T1000 (cell line): ENCODE results near the gene KLF3.

ENCODE experiments used
- DNase-seq: peaks from one replicate; lab custom pipeline; 2025; ENCODE audit warnings: mixed read lengths; lab: John Stamatoyannopoulos, UW

Gene KLF3

GRCh38 chr4:38695809-38696208 is 31.8 kb downstream of the KLF3 start:
- DNase-seq: no peak

GRCh38 chr4:38696697-38697096 is 32.7 kb downstream of the KLF3 start:
- no peak for DNase-seq

DNA sequence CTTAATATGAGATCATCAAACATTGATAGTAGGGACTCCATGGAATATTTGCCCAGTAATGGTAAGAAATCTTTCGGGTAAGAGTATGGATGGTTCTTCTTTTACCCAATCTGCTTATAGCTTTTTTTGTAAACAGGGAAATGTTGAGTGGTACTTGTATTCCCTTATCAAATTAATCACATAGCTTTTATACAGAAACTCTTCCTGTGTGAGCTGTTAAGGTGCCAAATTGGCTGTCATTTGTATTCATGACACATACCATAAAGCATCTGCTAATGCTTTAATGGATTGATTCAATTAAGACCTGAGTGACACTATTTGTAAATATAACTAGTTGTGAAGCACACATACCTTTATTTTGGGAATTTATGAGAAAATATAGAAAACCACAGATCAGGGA is 34.2 kb downstream of the KLF3 start:
- no peak for DNase-seq

GRCh38 chr4:38699112-38699511 is 35.1 kb downstream of the KLF3 start:
- DNase-seq: no peak

- no peak for DNase-seq
Measured at GRCh38 chr4:38703635-38704034, 39.6 kb downstream of the KLF3 start.

DNA sequence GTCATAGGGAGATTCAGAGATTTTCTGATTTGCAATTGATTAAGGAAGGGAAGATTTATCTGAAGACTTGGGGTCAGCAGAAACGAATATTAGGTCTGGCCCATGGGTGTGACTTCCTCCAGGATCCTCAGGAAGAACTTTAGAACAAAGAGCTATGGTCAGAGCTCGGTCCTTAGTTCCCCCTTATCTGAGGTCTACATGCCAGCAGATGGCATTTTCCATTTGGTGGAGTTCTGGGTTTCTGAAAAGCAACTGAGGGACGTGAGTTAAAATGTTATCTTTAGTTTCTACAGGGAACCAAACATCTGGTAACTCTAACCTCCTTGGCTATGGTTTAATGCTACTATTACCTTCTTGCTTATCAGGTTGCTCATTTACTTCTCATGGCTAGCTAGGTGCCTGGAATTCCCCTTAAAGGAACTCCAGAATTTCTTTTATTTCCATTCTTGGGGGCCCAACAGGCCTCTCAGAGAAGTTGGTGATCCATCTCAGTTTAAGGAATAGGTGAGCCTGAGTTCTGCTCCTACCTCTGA is 40.7 kb downstream of the KLF3 start:
- DNase-seq: no peak

- no peak for DNase-seq
Measured at GRCh38 chr4:38706301-38706700, 42.3 kb downstream of the KLF3 start.

GRCh38 chr4:38710053-38710452 is 46.1 kb downstream of the KLF3 start:
- DNase-seq: no peak

GRCh38 chr4:38711066-38711465 is 47.1 kb downstream of the KLF3 start:
- DNase-seq: no peak

- no peak for DNase-seq
Measured at GRCh38 chr4:38715050-38715449, 51.1 kb downstream of the KLF3 start.

GRCh38 chr4:38716256-38716655 is 52.3 kb downstream of the KLF3 start:
- no peak for DNase-seq

GRCh38 chr4:38717604-38718003 is 53.6 kb downstream of the KLF3 start:
- no peak for DNase-seq

DNA sequence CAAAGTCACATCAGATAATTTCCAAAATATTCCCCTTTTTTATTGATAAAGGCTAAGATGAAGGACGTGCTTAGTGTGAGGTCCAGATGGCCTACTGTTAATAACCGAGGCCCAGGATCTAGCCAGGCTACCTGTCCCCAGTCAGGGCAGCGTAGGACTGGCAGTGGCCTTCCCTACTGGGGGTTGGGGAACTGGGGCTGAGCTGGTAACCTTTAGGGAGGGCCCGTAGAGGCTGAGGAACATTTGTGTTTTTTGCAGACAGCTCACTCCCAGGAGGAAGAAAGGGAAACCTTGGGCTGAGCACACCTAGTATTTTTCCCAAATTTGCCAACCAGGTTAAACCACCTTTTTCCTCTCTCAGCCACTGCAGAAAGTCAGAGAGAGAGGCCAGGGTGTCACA is 59.1 kb downstream of the KLF3 start:
- no peak for DNase-seq

DNA sequence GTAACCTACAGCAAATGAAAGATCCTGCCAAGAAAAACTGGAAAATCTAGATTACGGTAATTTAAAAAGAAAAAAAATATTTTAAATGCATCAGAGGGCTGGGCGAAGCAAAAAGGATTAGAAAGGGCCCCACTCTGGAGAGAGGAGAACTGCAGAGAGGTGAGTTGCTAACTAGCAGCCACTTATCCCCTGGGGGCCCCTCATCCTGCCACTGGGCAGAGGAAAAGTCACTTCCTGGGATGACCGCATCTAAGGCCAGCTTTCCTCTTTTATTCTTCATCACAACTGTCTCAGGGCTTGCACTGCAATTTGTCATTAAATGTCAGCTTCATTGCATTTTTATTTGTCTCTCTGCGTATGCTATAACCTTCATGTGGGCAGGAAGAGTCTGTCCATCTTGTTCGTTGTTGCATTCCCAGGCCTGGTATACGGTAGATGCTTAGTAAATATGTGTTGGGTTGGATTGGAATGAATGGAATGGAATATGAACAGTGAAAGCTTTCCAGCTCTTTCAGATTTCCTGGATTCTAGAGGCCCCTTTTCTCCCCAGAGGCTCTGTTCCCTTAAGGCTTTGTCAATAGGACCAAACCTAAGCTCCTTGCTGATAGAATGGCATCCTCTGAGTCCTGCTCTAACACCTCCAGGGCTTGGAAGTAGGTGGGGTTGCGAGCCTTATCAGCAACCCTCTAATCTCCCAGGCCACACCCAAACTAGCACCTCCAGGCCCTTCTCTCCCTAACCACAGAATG is 59.9 kb downstream of the KLF3 start:
- DNase-seq: no peak

GRCh38 chr4:38724475-38724808 is 60.4 kb downstream of the KLF3 start:
- no peak for DNase-seq

GRCh38 chr4:38728631-38729141 is 64.7 kb downstream of the KLF3 start:
- no peak for DNase-seq

DNA sequence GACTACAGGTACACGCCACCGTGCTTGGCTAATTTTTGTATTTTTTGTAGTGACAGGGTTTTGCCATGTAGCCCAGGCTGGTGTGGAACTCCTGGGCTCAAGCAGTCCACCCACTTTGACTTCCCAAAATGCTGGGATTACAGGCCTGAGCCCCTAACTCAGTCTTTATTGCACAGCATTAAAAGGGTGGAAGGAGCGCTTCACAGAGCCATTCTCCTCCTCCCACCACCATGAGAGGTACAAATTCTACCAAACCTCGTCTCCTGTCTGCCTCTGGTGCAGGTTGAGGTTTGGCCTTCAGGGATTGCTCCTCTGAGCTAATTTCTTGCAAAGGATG is 66.5 kb downstream of the KLF3 start:
- DNase-seq: no peak

DNA sequence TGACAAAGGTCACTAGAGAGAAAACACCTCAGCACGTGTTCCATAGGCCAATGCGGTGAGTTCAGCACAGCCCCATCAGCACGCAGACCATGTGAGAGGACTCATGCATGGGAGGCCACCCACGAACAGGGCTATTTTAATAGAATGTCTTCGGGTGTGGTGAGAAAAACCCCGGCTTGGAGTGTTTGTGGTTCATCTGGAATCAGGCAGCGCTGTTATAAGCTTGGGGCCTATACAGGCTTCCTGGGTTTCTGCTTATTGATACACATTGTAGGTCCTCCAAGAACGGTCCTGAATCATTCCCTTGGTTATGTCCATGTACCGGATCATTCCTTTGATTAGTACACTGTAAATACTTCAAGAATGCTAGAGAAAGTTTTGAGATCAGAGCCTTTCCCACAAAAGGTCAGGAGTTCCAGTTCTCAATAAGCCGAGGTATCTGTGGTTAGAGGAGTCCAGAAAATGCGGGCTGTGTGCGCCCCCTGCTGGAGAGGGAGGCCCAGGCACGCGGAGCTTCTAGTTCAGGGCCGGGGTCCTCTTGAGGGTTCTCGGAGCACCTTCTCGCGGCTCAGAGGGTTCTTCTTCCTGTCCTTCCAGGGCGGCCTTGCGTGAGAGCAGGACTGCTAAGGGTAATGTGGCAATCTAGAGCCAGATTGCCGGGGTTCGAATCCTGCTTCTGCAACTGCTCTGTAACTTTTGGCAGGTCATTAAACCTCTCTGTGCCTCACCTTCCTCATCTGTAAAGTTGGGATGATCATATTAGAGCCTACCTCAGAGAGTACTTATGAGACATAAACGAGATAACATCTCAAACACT is 67.0 kb downstream of the KLF3 start:
- peak; percentile 90 for DNase-seq

DNA sequence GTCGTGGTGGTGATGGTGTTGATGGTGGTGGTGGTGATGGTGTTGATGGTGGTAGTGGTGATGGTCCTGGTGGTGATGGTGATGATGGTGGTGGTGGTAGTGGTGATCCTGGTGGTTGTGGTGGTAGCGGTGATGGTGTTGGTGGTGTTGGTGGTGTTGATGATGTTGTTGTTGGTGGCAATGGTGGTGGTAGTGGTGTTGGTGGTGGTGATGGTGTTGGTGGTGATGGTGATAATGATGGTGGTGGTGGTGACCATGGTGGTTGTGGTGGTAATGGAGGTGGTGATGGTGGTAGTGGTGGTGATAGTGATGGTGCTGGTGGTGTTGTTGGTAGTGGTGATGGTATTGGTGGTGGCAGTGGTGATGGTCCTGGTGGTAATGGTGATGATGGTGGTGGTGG is 69.7 kb downstream of the KLF3 start:
- DNase-seq: no peak

GRCh38 chr4:38734446-38734845 is 70.4 kb downstream of the KLF3 start:
- no peak for DNase-seq

DNA sequence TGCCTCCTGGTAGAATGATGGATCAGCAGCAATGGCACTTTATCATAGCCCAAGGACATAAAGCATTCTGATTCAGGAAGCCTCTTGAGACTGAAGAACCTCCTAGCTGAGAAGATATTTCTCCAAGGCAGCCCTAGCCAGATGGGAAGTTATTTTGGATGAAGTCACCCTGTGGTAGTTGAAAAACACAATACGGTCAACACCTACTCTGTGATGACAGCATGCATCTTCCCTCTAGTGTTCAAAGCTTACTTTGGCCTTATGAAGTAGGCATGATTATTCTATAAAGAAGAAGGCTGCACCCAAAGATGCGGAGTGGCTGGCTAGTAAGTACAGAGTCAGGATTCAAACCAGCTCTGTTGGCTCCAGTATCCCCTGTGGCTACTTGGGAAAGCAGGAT is 70.9 kb downstream of the KLF3 start:
- no peak for DNase-seq

GRCh38 chr4:38735870-38736269 is 71.9 kb downstream of the KLF3 start:
- no peak for DNase-seq
